Activated CD4-positive, alpha-beta T cell treated with anti-CD3 and anti-CD28 coated beads for 48 hours (primary cell): ENCODE measurements around the gene FBXL17.

Experiments used
- DNase-seq: peaks from one replicate; pipeline ENCODE4 v3.0.0-alpha.2; 2020

FBXL17 gene

GRCh38 chr5:107982703-107983425 lies 399.0 kb downstream of the FBXL17 start:
- no peak for DNase-seq

GRCh38 chr5:107980923-107981692 lies 400.8 kb downstream of the FBXL17 start:
- no peak for DNase-seq

GRCh38 chr5:107979900-107980299 lies 402.0 kb downstream of the FBXL17 start:
- no peak for DNase-seq

GRCh38 chr5:107979291-107979690 lies 402.6 kb downstream of the FBXL17 start:
- DNase-seq, result no peak

- DNase-seq, result no peak
These were observed 404.3 kb downstream of the FBXL17 start for GRCh38 chr5:107977550-107978071.

GRCh38 chr5:107975568-107975967 lies 406.3 kb downstream of the FBXL17 start:
- no peak for DNase-seq

- DNase-seq, result no peak
These were observed 410.1 kb downstream of the FBXL17 start for GRCh38 chr5:107971846-107972245.

GRCh38 chr5:107969847-107970246 lies 412.1 kb downstream of the FBXL17 start:
- no peak for DNase-seq

GRCh38 chr5:107968998-107969397 lies 412.9 kb downstream of the FBXL17 start:
- no peak for DNase-seq

GRCh38 chr5:107968406-107968843 lies 413.5 kb downstream of the FBXL17 start:
- no peak for DNase-seq

- no peak for DNase-seq
These were observed 415.7 kb downstream of the FBXL17 start for GRCh38 chr5:107966201-107966600.

- no peak for DNase-seq
These were observed 417.2 kb downstream of the FBXL17 start for GRCh38 chr5:107964722-107965121.

- no peak for DNase-seq
These were observed 422.2 kb downstream of the FBXL17 start for GRCh38 chr5:107959573-107960279.

GRCh38 chr5:107958861-107959260 lies 423.0 kb downstream of the FBXL17 start:
- no peak for DNase-seq

- DNase-seq, result no peak
These were observed 423.5 kb downstream of the FBXL17 start for GRCh38 chr5:107958432-107958831.

- no peak for DNase-seq
These were observed 424.8 kb downstream of the FBXL17 start for GRCh38 chr5:107957051-107957450.

- DNase-seq, result no peak
These were observed 426.6 kb downstream of the FBXL17 start for GRCh38 chr5:107955321-107955720.

GRCh38 chr5:107954254-107954653 lies 427.6 kb downstream of the FBXL17 start:
- DNase-seq, result no peak

- DNase-seq, result no peak
These were observed 429.4 kb downstream of the FBXL17 start for GRCh38 chr5:107952450-107952849.

GRCh38 chr5:107951309-107951708 lies 430.6 kb downstream of the FBXL17 start:
- no peak for DNase-seq

GRCh38 chr5:107950776-107951175 lies 431.1 kb downstream of the FBXL17 start:
- no peak for DNase-seq

- DNase-seq, result no peak
These were observed 432.1 kb downstream of the FBXL17 start for GRCh38 chr5:107949688-107950341.

- DNase-seq, result no peak
These were observed 433.5 kb downstream of the FBXL17 start for GRCh38 chr5:107948377-107948776.
